GM21360 (cell line): ENCODE data around the gene NOL9.

Experiments used
- ATAC-seq: cut with Tn5 transposase; IDR thresholded peaks from one replicate; pipeline ENCODE4 v1.9.1; 2021; ENCODE audit warnings: mild to moderate bottlenecking, moderate library complexity; ENCODE audit not compliant: unreplicated experiment

NOL9 gene

DNA sequence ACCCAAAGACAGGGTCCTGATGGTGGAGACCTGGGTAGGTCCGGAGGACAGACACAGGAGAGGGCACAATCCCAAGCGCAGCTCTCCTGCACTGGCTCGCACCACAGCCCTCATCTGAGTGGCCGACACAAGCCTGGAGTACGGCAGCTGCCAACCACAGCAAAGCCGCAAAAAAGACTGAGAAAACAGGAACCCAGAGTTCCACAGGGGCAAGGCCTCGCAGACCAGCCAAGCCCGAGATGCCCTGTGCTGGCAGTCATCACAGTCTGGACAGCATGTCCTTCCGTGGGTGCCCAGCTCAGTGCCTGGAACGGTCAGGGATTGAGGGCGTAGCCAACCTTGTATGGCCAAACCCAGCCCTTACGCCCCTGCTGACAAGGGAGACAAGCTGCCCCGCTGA lies 36.9 kb upstream of the NOL9 start:
- no peak for ATAC-seq

DNA sequence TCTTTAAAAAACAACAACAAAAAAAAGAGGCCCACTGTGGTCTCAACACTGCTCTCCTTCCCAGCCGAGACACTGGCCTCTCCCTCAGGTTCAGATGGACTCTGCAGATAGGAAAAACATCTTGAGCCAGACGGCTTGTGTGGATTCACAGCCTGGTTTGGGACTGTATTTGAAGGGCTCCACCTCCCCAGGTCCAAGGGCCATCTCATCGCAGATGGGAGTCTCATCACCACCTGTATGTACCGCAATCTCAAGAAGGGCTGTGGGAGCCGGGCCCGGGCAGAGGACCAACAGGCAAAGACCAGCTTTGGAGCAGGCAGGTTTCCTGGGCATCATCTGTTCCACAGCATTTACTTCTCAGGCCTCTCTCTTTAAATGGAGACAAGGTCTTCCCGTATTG lies 35.7 kb upstream of the NOL9 start:
- ATAC-seq, result no peak

DNA sequence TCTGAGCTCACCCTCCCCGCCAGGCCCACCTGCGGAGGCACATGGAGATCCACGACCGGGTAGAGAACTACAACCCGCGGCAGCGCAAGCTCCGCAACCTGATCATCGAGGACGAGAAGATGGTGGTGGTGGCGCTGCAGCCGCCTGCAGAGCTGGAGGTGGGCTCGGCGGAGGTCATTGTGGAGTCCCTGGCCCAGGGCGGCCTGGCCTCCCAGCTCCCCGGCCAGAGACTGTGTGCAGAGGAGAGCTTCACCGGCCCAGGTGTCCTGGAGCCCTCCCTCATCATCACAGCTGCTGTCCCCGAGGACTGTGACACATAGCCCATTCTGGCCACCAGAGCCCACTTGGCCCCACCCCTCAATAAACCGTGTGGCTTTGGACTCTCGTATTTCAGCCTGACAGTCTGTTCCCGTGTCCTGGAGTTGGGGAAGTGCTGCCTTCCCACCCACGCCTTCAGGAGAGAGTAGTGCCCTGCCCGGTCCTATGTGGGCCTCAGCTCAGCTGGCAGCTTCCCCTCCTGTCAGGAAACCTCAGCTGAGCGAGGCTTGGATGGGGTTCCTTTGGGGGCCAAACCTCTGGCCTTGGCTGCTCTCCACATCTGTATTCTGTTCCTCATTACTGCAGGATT lies 34.7 kb upstream of the NOL9 start:
- ATAC-seq, result no peak

DNA sequence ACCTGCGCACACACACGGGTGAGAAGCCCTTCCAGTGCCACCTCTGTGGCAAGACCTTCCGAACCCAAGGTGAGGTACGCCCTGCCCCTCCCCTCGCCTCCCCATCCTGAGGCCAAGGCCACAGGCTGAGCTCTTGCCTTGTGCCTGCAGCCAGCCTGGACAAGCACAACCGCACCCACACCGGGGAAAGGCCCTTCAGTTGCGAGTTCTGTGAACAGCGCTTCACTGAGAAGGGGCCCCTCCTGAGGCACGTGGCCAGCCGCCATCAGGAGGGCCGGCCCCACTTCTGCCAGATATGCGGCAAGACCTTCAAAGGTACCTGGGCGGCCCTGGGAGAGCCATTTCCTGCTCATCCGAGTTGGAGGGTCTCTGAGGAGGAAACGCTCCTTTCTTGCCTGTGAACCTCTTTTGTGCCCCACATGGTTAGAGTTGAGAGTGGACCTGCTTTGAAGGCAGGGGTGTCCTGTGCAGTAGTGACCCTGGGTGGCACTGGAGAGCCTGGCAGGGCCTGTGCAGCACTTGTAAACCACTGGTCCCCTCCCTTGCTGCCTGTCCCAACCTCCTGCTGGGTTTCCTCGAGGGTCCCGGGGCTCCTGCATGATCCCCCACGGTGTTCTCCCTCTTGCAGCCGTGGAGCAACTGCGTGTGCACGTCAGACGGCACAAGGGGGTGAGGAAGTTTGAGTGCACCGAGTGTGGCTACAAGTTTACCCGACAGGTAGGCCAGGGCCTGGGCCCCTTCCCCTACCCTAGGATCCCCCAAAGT lies 34.0 kb upstream of the NOL9 start:
- no peak for ATAC-seq

GRCh38 chr1:6587261-6588005 lies 33.1 kb upstream of the NOL9 start:
- ATAC-seq, result no peak

GRCh38 chr1:6586404-6586816 lies 32.1 kb upstream of the NOL9 start:
- ATAC-seq, result no peak

DNA sequence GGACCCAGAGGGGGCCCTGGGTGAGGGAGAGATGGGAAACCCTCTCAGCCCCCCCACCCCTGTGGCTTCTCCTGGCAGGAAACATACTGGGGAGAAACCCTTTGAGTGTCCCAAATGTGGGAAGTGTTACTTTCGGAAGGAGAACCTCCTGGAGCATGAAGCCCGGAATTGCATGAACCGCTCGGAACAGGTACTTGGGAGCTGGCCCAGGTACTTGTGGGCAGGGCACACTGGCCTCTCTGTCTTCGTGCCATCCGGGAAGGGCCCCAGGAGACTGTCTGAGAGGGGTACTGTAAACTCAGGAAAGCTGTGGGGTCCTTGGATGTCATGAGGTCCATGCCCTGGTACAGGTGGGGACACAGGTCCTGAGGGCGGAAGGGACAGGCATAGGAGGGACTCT lies 31.5 kb upstream of the NOL9 start:
- ATAC-seq, result no peak

GRCh38 chr1:6585081-6585722 lies 30.9 kb upstream of the NOL9 start:
- ATAC-seq, result no peak

GRCh38 chr1:6584126-6585080 lies 30.1 kb upstream of the NOL9 start:
- ATAC-seq, result no peak

- no peak for ATAC-seq
Observed at GRCh38 chr1:6582370-6582769, 28.1 kb upstream of the NOL9 start.

DNA sequence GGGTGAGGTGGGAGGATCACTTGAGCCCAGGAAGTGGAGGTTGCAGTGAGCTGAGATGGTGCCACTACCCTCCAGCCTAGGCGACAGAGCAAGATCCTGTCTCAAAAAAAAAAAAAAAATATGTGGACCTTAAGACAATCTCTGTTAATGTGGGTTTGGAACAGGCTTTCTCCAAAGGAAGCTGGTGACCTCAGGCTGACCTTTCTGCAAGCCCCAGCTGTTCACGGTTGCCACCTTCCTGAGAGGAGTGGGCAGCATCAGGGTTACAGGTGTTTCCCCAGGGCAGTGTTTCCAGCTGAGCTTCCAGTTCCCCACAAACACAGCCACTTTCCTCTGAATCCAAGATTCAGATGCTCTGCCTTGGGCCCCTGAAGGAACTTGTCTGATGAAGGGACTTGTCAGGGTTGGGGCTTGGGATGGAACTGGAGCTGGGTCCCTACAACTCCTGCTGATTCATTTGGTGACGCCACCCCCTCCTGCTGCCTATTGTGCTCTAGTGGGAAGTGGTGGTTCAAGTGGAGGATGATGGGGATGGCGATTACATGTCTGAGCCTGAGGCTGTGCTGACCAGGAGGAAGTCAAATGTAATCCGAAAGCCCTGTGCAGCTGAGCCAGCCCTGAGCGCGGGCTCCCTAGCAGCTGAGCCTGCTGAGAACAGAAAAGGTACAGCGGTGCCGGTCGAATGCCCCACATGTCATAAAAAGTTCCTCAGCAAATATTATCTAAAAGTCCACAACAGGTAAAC lies 27.4 kb upstream of the NOL9 start:
- no peak for ATAC-seq

DNA sequence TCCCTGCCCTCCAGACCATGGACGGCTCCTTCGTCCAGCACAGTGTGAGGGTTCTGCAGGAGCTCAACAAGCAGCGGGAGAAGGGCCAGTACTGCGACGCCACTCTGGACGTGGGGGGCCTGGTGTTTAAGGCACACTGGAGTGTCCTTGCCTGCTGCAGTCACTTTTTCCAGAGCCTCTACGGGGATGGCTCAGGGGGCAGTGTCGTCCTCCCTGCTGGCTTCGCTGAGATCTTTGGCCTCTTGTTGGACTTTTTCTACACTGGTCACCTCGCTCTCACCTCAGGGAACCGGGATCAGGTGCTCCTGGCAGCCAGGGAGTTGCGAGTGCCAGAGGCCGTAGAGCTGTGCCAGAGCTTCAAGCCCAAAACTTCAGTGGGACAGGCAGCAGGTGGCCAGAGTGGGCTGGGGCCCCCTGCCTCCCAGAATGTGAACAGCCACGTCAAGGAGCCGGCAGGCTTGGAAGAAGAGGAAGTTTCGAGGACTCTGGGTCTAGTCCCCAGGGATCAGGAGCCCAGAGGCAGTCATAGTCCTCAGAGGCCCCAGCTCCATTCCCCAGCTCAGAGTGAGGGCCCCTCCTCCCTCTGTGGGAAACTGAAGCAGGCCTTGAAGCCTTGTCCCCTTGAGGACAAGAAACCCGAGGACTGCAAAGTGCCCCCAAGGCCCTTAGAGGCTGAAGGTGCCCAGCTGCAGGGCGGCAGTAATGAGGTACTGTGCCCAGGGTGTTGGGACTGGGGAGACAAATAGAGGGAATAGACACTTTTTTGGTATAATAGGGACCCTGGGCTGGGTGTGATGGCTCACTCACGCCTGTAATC lies 26.5 kb upstream of the NOL9 start:
- ATAC-seq, result no peak

DNA sequence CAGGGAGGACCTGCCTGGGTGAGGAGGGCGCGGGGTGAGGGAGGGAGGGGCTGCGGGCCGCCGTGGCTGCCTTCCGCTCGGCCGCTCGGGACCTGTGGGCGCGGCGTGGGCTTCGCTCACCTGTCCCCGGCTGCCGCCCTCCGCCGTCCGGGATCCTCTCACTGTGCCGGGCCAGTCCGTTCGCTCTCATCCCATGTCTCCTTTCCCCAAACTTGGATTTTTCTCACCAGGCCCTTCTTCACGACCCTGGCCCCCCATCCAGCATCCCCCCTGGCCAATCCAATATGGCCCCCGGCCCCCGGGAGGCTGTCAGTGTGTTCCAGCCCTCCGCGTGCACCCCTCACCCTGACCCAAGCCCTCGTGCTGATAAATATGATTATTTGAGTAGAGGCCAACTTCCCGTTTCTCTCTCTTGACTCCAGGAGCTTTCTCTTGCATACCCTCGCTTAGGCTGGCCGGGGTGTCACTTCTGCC lies 25.8 kb upstream of the NOL9 start:
- ATAC-seq, result no peak

GRCh38 chr1:6579374-6580118 lies 25.2 kb upstream of the NOL9 start, which contains the start of gene ZBTB48:
TSS of gene ZBTB48 (plus strand) at chr1:6579994. CDS start at chr1:6580610, 616 bp downstream.
- ATAC-seq, result peak; percentile 92

- no peak for ATAC-seq
Observed at GRCh38 chr1:6578624-6579373, 24.5 kb upstream of the NOL9 start.

- ATAC-seq, result no peak
Observed at GRCh38 chr1:6577831-6578525, 23.7 kb upstream of the NOL9 start.

DNA sequence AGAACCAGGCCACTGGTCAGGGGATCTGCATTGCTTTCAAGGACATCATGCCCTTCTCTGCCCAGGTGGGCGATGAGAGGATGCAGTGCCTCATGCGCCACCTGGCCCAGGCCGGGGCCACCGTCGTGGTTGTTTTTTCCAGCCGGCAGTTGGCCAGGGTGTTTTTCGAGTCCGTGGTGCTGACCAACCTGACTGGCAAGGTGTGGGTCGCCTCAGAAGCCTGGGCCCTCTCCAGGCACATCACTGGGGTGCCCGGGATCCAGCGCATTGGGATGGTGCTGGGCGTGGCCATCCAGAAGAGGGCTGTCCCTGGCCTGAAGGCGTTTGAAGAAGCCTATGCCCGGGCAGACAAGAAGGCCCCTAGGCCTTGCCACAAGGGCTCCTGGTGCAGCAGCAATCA lies 20.5 kb upstream of the NOL9 start:
- ATAC-seq, result no peak
